SK-N-SH (cell line): ENCODE data around the gene DOK6. TPM values are rescaled to one million over a fixed set of nuclear protein-coding genes. Genes with fewer than 3 reads are reported as not detected.

Experiments
- CTCF ChIA-PET: fragments of 300-600, 350-600 bp; formaldehyde crosslinking; extraction: SDS; loops from one replicate; lab custom pipeline; 2021; lab: Yijun Ruan, JAX
- POLR2A ChIA-PET: fragments of 350-600 bp; sonication (Branson Sonifier 250); formaldehyde crosslinking; extraction: SDS; loops from one replicate; lab custom pipeline; 2020; ENCODE audit warnings: antibody characterized with exemption, inconsistent platforms; lab: Yijun Ruan, JAX
- DNase-seq: peaks from one replicate; pipeline ENCODE4 v3.0.0; 2012
- H2AFZ ChIP-seq: fragments of 200-600 bp; sonication (generic); 2 replicates; pipeline ENCODE4 v1.8.1; 2016; ENCODE audit warnings: antibody characterized with exemption, mild to moderate bottlenecking, low read depth
- H3F3A ChIP-seq: fragments of 200-600 bp; sonication (generic); replicated peaks from 2 replicates; pipeline ENCODE3; 2016; ENCODE audit warnings: antibody characterized with exemption, mild to moderate bottlenecking; ENCODE audit not compliant: insufficient read depth
- H3K27ac ChIP-seq, 2 experiments: fragments of 200-500 bp in 1 of 2; fragments of 200-600 bp in 1 of 2; sonication (Bioruptor generic) in 1 of 2; sonication (generic), shearing (Covaris generic) in 1 of 2; 2 replicates each; pipeline versions ENCODE4 v1.5.1 to v1.6.1; 2014 to 2016; ENCODE audit warnings: low read depth in 2 of 2, inconsistent platforms in 1 of 2, low read length in 1 of 2, mild to moderate bottlenecking in 1 of 2, mixed read lengths in 1 of 2
- H3K27me3 ChIP-seq: fragments of 200-600 bp; sonication (generic), shearing (Covaris generic); 2 replicates; pipeline ENCODE4 v1.6.1; 2016; ENCODE audit warnings: mixed run types; ENCODE audit not compliant: insufficient read depth
- H3K36me3 ChIP-seq, 2 experiments: fragments of 200-500 bp in 1 of 2; fragments of 200-600 bp in 1 of 2; sonication (Bioruptor generic) in 1 of 2; sonication (generic) in 1 of 2; replicated peaks in 1 of 2; 2 replicates each; pipeline versions ENCODE3 to v1.5.1; 2014 to 2016; ENCODE audit warnings: low read length in 1 of 2, mild to moderate bottlenecking in 1 of 2; ENCODE audit not compliant: insufficient read depth in 2 of 2, control insufficient read depth in 1 of 2
- H3K4me1 ChIP-seq, 2 experiments: fragments of 200-500 bp in 1 of 2; fragments of 200-600 bp in 1 of 2; sonication (Bioruptor generic) in 1 of 2; sonication (generic), shearing (Covaris generic) in 1 of 2; 2 replicates each; pipeline versions ENCODE4 v1.5.1 to v1.6.1; 2014 to 2016; ENCODE audit warnings: low read depth in 1 of 2, low read length in 1 of 2, mixed run types in 1 of 2; ENCODE audit not compliant: insufficient read depth in 2 of 2, control insufficient read depth in 1 of 2
- H3K4me2 ChIP-seq: fragments of 200-600 bp; sonication (generic), shearing (Covaris generic); 2 replicates; pipeline ENCODE4 v1.6.1; 2017; ENCODE audit warnings: mixed run types
- H3K4me3 ChIP-seq, 2 experiments: fragments of 200-500 bp in 1 of 2; fragments of 200-600 bp in 1 of 2; sonication (Bioruptor generic) in 1 of 2; sonication (generic), shearing (Covaris generic) in 1 of 2; 2 replicates each; pipeline versions ENCODE4 v1.5.1 to v1.8.1; 2014 to 2016; ENCODE audit warnings: low read depth in 2 of 2, inconsistent platforms in 1 of 2, low read length in 1 of 2, mild to moderate bottlenecking in 1 of 2, mixed read lengths in 1 of 2, moderate library complexity in 1 of 2
- H3K79me2 ChIP-seq: fragments of 200-600 bp; sonication (generic); 2 replicates; pipeline ENCODE4 v1.8.1; 2017; ENCODE audit warnings: mild to moderate bottlenecking; ENCODE audit not compliant: insufficient read depth
- H3K9ac ChIP-seq: fragments of 200-600 bp; sonication (generic); 2 replicates; pipeline ENCODE4 v1.6.1; 2017; ENCODE audit warnings: mixed run types
- H3K9me2 ChIP-seq: fragments of 200-600 bp; sonication (generic); 2 replicates; pipeline ENCODE4 v1.6.1; 2017; ENCODE audit warnings: mixed run types
- H3K9me3 ChIP-seq: fragments of 200-600 bp; sonication (generic); 2 replicates; pipeline ENCODE4 v1.6.1; 2017; ENCODE audit warnings: mixed run types, mild to moderate bottlenecking, moderate library complexity
- H4K20me1 ChIP-seq: fragments of 200-600 bp; sonication (generic); 2 replicates; pipeline ENCODE4 v1.6.1; 2017; ENCODE audit warnings: mild to moderate bottlenecking, mixed run types; ENCODE audit not compliant: insufficient read depth
- CTCF ChIP-seq: fragments of 200-600 bp; sonication (generic); IDR thresholded peaks from 2 replicates; pipeline ENCODE4 v1.6.1; 2017; ENCODE audit warnings: antibody characterized with exemption, mild to moderate bottlenecking, moderate library complexity
- EZH2phosphoT487 ChIP-seq: fragments of 200-600 bp; sonication (generic); IDR thresholded peaks from 2 replicates; pipeline ENCODE4 v1.6.1; 2017; ENCODE audit warnings: low read depth, mixed run types, mild to moderate bottlenecking, antibody characterized with exemption, moderate library complexity, borderline replicate concordance
- FOSL2 ChIP-seq: IDR thresholded peaks from 2 replicates; pipeline ENCODE4 v1.4.0; 2012; ENCODE audit warnings: low read depth, mild to moderate bottlenecking, moderate library complexity, borderline replicate concordance
- GATA2 ChIP-seq: sonication (generic); formaldehyde crosslinking; IDR thresholded peaks from 2 replicates; pipeline ENCODE4 v1.5.0; 2020; ENCODE audit warnings: mild to moderate bottlenecking, missing genetic modification reagents
- JUND ChIP-seq: IDR thresholded peaks from 2 replicates; pipeline ENCODE4 v1.4.0; 2012
- MXI1 ChIP-seq: IDR thresholded peaks from 2 replicates; pipeline ENCODE4 v1.6.1; 2012; ENCODE audit warnings: mild to moderate bottlenecking, low read depth, low read length, improper control_type of control experiment
- NFIC ChIP-seq: IDR thresholded peaks from 2 replicates; pipeline ENCODE4 v1.4.0; 2012; ENCODE audit warnings: borderline replicate concordance
- PBX3 ChIP-seq: IDR thresholded peaks from 2 replicates; pipeline ENCODE4; 2012
- RXRA ChIP-seq: IDR thresholded peaks from 2 replicates; pipeline ENCODE4 v1.4.0; 2012; ENCODE audit warnings: low read depth, mild to moderate bottlenecking, borderline replicate concordance
- SIN3A ChIP-seq: IDR thresholded peaks from 2 replicates; pipeline ENCODE4 v1.6.1; 2012; ENCODE audit warnings: low read depth, mild to moderate bottlenecking, low read length, moderate library complexity, borderline replicate concordance
- SMC3 ChIP-seq: IDR thresholded peaks from 2 replicates; pipeline ENCODE4 v1.6.1; 2012; ENCODE audit warnings: low read depth, low read length, improper control_type of control experiment
- USF2 ChIP-seq: fragments of 150-350 bp; IDR thresholded peaks from 2 replicates; pipeline ENCODE4 v1.6.1; 2017; ENCODE audit warnings: antibody characterized with exemption, low read length, low read depth, borderline replicate concordance
- YY1 ChIP-seq: IDR thresholded peaks from 2 replicates; pipeline ENCODE4 v1.4.0; 2012; ENCODE audit warnings: low read depth, mild to moderate bottlenecking
- WGBS: methylation state at CpG from one replicate; pipeline ENCODE4 v1.1.6; 2017; ENCODE audit warnings: low lambda C conversion rate; 5-methylcytosine and 5-hydroxymethylcytosine counted together
- polyA plus RNA-seq, 3 experiments: library from polyadenylated mRNA; depleted of rRNA; stranded (reverse); fragments of >200 nt; gene quantifications; 2 replicates each; pipeline ENCODE4 v1.2.3, GENCODE V29; 2012
- TF ChIP-seq, protein P1 (sequence below): IDR thresholded peaks from 2 replicates; pipeline ENCODE4 v1.6.1; 2012; ENCODE audit warnings: mild to moderate bottlenecking, low read depth, low read length, moderate library complexity
- TF ChIP-seq, protein P2 (sequence below): IDR thresholded peaks from 2 replicates; pipeline ENCODE4 v1.4.0; 2012; ENCODE audit warnings: low read depth

Gene DOK6
- polyA plus RNA-seq, 1 of the 3 experiments (the other 2 are of a cell fraction) = 3.9 TPM

DNA sequence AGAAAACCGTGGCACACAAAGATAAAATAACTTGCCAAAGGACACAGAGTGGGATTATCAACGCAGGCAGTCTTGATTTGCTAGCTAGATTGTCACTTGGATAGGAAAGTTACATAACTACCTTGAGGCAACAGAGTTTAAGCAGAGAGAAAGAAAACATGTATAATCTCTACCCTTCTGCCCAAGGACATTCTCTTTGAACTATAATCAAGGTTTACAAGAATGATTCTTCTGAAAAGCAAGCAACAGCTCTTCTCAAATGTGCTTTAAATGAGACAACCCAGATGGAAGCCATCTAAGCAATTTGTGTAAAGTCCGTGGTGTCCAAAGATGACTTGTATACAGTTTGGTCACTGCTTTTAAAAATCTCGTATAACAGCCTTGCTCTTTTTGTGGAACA is 369.6 kb downstream of the DOK6 start (continued):
- TF ChIP-seq, protein P1, sequence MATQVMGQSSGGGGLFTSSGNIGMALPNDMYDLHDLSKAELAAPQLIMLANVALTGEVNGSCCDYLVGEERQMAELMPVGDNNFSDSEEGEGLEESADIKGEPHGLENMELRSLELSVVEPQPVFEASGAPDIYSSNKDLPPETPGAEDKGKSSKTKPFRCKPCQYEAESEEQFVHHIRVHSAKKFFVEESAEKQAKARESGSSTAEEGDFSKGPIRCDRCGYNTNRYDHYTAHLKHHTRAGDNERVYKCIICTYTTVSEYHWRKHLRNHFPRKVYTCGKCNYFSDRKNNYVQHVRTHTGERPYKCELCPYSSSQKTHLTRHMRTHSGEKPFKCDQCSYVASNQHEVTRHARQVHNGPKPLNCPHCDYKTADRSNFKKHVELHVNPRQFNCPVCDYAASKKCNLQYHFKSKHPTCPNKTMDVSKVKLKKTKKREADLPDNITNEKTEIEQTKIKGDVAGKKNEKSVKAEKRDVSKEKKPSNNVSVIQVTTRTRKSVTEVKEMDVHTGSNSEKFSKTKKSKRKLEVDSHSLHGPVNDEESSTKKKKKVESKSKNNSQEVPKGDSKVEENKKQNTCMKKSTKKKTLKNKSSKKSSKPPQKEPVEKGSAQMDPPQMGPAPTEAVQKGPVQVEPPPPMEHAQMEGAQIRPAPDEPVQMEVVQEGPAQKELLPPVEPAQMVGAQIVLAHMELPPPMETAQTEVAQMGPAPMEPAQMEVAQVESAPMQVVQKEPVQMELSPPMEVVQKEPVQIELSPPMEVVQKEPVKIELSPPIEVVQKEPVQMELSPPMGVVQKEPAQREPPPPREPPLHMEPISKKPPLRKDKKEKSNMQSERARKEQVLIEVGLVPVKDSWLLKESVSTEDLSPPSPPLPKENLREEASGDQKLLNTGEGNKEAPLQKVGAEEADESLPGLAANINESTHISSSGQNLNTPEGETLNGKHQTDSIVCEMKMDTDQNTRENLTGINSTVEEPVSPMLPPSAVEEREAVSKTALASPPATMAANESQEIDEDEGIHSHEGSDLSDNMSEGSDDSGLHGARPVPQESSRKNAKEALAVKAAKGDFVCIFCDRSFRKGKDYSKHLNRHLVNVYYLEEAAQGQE = no peak
- TF ChIP-seq EZH2phosphoT487 = no peak

GRCh38 chr18:69774831-69775230 is 374.1 kb downstream of the DOK6 start:
- no peaks in the 10 kb centered on the region for H3K79me2 ChIP-seq
- H3K9me2 ChIP-seq = no peaks in the 10 kb centered on the region
- H3K27ac ChIP-seq = no peak overlapping the region
- no peak for TF ChIP-seq SIN3A
- TF ChIP-seq, protein P2, sequence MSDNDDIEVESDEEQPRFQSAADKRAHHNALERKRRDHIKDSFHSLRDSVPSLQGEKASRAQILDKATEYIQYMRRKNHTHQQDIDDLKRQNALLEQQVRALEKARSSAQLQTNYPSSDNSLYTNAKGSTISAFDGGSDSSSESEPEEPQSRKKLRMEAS = no peak
- no peak for TF ChIP-seq MXI1
- no peak for TF ChIP-seq NFIC
- no peak for TF ChIP-seq YY1
- no peak for TF ChIP-seq SMC3
- TF ChIP-seq JUND = no peak
- no peak for TF ChIP-seq USF2
- TF ChIP-seq FOSL2 = no peak
- TF ChIP-seq RXRA = no peak
- TF ChIP-seq PBX3 = no peak
- no peak for TF ChIP-seq GATA2 (CRISPR knock-in tag)
- no peak for TF ChIP-seq CTCF
- TF ChIP-seq, all 33 proteins: peak for 0
- H3K9ac ChIP-seq = no peak overlapping the region
- no peak for DNase-seq
- no peak overlapping the region for H3K4me2 ChIP-seq
- no peak overlapping the region for H3K4me3 ChIP-seq
- H3F3A ChIP-seq = no peaks in the 10 kb centered on the region
- no peaks in the 10 kb centered on the region for H3K36me3 ChIP-seq
- H3K27me3 ChIP-seq = no peaks in the 10 kb centered on the region
- H2AFZ ChIP-seq = no peak overlapping the region
- H3K4me1 ChIP-seq = no peaks in the 10 kb centered on the region; a peak in 1 of 4 replicates
- no peaks in the 10 kb centered on the region for H4K20me1 ChIP-seq
- ChIA-PET POLR2A (no interaction called here), CTCF (no interaction called here)
- 40% methylated on average over 3 of the region's 3 CpGs for WGBS
- no peaks in the 10 kb centered on the region for H3K9me3 ChIP-seq
